NCI-H748 (cell line): ENCODE measurements around the gene KRT81.
"Not testable (repeated sequence)": the region's sequence is repeated elsewhere in the genome, so short reads cannot be mapped to it uniquely, and the experiment has no call there.

Experiments used
- DNase-seq: peaks from one replicate; lab custom pipeline; 2025; ENCODE audit not compliant: unreplicated experiment; lab: John Stamatoyannopoulos, UW

The KRT81 gene

DNA sequence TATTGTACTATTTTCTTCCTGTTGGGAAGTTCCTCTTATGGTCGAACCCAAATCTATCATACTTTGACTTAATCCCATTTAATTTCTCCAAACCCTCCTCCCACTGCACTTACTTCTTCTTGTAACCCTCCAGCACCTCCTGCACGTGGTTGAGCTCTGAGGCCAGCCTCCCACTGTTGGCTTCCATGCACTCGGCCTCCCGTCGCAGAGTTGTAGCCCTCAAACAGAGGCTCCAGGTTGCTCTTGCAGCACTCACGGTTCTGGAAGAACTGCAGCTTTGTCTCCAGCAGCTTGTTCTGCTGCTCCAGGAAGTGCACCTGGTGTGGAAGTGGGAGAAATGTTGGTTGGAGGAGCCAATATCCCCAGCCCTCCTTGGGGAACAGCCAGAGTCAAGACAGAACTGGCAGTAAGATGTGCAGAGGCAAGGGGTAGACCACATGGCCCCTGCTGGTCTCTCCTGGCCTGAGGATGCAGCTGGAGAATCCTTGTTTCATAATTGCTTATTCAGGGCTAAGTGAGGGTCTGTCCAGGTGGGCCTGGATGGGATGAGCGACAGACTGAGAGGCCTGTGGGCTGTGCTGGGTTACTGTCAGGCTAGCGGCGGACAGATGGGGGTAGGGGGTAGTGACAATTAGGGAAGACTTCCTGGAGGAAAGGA, 35.3 kb downstream of the KRT81 start:
- DNase-seq = no peak

DNA sequence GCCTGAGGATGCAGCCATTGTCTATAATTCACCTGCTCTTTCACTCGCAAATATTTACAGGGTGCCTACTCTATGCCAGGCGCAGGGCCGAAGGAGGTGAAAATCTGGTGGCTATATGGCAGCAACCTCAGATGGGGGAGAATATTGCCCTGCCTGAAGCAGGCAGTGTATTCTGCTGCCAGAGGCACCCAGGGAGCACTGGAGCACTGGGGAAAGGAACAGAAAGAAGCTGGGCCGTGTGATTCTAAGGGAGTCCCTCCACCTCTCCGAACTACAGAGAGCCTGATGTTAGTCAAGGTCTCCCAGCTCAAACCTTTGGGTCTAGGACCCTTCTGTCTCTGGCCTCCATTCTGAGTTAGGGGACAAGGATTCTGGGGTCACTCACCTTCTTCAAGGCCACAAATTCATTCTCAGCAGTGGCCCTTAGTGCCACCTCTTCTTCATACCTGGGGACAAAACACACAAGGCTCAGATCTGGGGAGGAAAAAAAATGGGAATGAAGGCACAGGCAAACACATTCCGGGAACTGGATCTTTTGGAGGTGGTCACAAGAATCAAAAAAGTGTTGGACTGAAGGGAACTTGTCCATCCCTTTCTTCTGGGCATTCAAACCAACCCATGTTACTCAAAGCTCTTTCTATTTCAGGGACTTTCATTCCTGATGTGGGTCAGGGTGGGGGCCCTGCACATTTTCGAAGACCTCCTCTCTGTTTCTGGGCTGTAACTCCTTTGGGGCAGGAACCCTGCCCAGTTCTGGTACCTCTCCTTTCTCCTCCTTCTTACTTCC, 36.2 kb downstream of the KRT81 start:
- no peak for DNase-seq

DNA sequence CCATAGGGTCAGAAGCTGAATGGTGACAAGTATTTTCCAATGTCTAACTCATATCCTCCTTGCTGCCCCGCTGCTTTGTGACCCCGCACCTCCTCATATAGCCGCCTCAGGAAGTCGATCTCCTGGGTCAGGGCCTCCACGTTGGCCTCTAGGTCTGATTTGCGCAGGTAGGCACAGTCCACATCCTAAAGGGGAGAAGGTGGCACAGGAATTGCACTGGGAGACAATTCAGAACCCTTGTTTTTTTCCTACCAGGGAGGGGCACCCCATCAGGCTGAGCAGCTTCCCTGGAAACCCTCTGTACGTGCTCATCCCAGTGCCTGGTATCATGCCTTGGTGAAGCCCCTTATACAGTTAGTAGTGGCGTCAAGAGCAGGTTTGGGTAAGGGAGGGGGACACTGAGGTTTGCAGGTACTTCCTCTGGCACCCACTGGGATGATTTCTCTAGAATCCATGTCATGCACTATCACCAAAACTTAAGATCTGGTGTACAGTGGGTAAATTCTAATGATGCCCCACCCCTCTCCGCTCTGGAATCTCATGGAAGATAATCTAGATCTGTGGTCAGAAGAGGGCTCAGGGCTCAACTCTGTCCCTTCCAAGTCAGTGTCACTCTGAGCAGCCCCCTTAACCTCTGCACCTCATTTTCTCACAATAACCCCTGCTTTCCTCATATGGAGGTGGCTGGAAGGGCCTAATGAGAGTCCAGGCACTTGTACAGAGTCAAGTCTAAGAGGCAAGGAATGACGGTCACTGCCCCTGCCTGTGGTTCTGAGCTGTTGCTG, 37.0 kb downstream of the KRT81 start:
- DNase-seq = no peak

DNA sequence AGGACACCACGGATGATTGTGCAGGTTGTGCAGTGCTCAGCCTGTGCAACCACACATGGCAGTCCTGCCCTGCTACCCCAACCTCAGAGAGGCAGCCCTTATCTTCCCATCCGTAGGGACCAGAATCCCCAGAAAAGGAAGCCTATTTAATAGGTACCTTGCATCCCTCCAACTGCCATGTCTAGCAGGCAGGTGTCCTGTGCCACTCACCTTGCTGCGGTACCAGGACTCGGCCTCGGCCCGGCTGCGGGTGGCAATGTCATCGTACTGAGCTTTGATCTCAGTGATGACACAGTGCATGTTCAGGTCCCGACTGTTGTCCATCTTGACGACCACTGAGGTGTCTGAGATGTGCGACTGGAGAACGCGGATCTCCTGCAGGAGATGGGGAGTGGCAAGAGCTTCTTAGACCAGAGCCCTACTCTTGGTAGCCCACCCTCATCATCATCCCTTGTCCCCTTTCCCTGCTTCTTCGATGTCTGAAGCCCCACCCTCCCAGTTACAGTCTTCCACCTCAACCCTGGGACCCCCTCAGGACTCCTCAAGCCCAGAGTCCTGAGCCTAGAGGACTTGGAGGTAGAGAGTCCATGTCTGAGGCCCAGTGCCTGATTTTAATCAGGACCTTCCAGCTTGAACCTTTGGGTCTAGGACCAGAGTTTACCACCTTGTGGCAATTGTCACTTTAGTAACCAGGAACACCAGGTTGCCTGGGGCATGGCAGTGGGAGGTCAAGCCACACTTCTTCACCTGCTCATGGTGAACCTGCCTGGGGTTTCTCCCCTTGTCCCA, 37.7 kb downstream of the KRT81 start:
- no peak for DNase-seq

DNA sequence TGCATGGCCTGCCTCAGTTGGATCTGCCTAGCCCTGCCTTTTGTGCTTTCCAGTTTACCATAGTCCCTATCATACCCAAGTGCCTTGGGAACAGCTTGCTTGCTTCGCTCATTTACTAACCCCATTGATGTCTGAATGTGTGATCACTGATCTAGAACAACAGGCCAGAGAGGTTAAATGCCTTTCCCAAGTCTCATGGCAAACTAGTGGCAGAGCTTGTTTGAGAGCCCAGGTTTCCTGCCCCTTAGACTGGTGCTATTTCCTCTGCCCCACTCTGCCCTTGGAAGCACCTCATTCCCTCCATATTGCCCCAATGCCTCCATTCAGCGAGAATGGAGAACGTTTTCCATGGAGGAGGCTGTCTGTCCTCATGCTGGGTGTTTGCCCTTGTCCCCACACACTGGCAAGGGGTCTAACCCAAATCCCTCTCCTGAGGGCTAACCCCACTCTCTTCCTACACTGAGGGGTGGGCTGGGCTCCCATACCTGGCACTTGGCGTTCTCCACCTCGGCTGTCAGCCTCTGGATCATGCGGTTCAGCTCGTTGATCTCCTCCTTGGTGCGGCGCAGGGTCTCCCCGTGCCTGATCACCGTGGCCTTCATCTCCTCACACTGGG, 38.5 kb downstream of the KRT81 start:
- DNase-seq = no peak

DNA sequence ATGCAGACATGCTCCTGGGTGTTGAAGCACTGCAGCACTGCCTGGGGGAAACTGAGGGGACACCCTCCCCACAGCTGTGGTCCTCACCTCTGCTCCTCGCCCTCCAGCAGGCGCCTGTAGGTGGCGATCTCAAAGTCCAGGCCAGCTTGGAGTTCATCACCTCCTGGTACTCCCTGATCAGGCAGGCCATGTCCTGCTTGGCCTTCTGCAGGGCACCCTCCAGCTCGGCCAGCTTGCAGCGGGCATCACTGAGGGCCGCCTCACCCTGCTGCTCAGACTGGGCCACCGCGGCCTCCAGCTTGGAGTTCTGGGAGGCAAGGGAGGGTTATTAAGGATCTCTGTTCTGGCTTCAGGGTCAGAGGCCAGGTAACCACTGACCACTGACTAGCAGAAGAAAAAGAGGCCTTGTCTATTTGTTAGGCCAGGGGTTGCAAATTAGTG, 39.1 kb downstream of the KRT81 start:
- DNase-seq = not testable (repeated sequence)

DNA sequence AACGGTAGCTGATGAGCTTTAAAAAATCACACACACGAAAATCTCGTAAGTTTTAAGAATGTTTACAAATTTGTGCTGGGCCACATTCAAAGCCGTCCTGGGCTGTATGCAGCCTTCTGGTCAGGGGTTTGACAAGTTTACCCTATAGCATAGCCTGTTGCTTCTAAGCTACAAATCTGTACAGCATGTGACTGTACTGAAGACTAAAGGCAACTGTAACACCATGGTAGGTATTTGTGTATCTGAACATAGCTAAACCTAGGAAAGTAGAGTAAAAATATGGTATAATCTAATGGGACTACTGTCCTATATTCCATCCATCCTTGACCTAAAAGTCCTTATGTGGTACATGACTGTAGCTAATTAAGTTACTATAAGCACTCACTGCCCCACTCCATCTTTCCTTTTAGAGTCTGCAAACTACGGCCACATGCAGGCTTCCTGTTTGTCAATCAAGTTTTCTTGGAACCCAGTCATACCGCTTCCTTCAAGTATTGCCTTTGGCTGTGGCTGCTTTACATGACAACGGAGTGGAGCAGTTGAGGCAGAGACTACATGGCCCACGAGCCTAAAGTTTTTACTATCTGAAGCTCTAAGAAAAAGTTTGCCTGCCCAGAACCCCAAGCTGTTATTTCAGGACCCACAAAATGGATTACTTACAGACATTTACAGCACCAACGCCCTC, 39.8 kb downstream of the KRT81 start:
- no peak for DNase-seq

DNA sequence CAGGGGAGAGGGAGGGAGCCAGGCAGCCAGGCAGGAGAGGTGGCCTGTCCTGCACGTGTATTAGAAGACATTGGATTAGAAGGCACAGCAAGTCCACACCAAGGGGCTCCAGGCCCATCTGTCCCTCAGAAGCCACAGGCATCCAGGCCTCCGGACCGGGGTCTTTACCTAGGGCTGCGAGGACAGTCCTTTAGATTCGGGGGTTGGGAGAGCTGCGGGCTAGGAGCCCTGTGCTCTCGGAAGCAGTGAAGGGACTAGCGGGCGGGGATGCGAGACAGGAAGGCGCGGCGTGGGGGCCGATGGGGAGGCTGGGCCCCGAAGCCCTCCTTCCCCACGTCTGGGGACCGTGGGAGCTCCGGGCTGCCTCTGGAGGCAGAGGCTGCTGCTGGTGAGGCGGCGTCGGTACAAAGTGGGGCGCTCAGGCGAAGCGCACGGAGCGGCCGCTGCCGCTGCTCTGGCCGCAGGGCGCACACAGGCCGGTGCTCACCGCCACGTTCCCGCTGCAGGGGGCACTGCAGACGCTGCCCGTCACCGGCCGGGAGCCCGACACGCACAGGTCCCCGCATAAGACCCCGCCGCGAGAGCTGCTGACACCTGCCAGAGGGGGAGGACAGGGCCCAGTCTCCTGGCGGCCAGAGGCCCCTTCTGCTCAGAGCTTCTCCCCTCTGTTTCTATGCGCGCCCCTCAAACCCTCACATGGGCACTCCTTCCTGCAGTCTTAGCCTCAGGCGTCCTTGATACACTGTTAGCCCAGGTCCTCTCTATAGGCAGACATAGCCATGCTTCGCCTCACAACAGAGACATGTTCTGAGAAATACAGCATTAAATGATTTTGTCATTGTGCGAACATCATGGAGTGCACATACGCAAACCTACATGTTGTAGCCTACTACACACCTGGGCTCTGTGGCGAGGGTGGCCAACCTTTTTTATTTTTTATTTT, 41.0 kb downstream of the KRT81 start:
- DNase-seq = no peak

DNA sequence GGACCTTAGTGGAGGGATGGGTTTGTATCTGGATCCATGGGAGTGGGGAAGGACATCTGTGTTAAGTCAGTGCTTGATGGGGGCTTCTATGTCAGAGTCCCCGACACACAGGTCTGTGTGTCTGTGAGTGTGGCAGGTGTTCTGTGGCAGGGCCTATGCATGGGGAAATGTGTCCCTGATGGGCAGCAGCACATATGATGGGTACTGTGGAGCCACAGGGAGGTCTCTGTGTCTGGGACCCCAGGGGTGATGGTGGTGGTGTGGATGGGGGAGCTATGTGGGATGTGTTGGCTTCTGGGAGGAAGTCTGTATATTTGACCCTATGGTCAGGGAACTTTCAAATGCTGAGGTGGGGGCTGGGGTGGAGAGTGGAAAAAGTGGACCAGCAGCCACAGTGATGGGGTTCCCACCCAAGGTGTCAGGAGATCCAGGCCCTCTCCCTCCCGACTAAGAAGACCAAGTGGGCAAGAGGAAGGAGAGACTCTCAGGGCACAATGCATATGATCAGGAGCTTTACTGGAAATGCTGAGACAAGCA, 41.8 kb downstream of the KRT81 start:
- no peak for DNase-seq

DNA sequence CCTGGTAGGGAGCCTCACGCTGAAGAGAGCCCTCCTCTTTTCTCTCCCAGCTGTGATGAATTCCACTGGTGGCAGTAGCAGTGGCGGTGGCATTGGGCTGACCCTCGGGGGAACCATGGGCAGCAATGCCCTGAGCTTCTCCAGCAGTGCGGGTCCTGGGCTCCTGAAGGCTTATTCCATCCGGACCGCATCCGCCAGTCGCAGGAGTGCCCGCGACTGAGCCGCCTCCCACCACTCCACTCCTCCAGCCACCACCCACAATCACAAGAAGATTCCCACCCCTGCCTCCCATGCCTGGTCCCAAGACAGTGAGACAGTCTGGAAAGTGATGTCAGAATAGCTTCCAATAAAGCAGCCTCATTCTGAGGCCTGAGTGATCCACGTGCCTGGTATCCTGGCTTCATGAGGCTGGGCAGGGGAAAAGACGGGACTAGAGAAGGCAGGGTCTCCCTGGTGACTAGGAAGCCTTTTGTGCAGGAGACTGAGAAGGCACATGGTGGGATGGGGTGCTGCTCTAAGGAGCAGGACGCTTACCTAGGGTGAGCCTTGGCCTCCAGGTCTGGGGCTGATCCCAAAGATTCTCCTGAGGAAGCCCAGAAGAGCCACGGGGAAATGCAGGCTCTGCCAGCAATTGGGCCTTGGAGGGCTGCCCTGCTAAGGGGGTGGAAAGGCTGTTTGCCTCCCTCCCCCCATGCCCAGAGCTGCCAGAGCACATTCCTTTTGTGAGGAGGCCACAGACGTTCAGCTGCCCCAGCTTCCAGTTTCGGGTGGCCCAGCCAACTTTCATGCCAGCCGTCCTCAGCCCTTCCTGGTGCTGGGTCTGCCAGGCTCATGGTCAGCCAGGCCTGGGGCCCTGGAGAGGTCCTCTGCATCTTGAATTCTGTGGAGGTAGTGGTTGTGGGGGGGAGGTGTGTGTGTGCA, 42.5 kb downstream of the KRT81 start:
- DNase-seq = no peak

DNA sequence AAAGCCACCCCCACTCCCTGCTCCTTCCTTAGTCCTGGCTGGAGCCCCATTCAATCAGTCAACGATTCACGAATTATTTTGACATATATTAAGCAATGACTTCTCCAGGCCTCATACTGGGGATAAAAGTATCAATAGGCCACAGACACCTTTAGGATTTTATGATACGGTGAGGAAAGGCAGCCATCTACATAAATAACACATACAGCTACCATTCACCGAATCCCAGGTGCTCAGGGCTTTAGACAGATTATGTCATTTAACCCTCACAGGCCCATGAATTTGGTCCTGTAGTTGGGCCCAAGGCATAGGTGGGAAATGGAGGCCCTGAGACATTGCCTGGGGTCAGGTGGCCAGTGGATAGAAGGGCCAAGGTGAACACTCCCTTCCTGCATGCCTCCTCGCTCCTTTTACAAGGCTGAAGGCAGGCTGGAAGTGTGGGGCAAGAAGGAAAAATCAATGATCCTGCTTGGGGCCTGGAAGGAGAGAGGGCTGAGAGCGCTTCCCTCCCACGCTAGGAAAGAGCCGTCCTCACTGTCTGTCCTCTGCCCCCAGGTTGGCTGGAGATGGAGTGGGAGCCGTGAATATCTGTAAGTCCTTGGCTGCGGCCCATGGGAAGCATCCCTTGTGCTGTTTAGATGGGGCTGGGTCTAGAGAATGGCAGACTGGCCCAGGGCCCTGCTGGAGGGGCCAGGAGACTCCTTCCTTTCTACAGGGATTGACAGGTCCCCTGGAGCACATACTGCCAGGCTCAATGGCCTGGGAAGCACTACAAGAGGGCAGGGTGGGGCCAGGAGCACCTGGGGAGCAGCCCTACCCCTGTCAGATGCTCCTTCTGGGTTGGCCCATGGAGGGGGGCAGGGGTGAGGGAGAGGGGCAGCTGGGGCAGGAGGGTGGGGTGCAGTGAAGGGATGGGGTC, 43.5 kb downstream of the KRT81 start:
- DNase-seq = no peak

DNA sequence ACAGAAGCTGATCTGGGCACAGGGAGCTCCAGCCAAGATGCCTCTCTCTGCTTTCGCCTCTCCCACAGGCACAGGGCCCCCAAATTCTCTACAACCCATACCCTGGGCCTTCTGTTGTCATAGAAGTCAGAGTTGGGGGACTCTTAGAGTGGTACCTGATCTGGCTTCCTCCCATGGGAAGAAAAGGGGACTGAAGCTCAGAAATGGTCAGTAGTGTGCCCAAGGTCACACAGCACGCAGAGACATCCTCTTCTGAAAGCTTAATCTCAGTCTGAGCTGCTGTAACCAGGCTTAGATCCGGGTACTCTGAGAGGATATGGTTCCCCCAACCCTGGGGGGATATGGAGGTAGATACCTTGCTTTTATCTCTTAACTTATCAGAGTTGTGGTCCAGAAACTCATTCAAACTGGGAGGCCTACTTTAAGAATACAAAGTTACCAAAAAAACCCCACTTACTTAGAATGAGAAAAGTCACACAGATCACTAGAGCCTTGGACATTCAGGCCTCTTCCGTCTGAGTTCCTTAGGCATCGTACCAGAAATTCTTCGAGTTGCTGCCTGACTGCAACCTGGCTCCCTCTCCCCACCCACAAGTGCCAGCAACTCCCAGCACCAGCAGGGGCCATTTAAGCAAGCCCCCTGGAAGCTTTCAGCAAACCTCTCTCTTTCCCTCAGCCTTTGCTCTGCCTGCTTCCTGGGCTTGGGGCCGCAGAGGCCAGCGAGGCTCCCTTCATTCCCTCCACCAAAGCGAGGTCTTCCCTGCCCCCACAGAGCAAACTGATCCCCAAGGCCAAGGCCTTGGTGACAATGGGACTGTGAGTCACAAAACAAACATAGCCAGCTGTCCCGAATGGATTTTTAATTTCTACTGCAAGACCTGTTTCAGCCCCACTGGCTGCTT, 44.4 kb downstream of the KRT81 start:
- DNase-seq = peak; percentile 81

DNA sequence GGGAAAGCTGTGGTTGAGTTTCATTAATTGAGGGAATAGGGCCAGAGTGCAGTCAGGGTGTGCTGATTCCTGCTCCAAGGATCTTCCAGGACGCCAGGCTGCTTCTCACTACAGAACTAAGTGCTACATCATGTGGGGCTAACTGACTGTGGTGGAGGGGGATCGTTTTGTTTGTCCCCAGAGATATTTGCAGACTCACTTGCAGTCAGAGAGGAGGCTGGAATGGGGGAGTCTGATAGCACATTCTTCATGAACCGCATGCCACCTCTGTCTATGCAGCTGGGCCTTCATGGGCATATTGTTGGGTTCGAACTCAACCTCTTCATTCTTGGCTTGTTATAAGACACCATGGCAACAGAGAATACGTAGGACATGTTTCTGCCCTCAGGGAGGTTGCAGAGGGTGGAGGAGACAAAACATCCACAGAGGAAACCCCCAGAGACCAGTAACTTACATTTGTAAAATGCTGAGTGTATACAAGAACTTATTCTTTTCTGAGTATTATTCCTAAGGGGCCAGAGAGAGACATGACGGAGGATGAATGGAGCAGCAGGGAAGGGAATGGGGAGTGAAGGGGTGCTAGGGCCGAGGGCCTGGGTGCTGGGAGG, 45.3 kb downstream of the KRT81 start:
- no peak for DNase-seq

DNA sequence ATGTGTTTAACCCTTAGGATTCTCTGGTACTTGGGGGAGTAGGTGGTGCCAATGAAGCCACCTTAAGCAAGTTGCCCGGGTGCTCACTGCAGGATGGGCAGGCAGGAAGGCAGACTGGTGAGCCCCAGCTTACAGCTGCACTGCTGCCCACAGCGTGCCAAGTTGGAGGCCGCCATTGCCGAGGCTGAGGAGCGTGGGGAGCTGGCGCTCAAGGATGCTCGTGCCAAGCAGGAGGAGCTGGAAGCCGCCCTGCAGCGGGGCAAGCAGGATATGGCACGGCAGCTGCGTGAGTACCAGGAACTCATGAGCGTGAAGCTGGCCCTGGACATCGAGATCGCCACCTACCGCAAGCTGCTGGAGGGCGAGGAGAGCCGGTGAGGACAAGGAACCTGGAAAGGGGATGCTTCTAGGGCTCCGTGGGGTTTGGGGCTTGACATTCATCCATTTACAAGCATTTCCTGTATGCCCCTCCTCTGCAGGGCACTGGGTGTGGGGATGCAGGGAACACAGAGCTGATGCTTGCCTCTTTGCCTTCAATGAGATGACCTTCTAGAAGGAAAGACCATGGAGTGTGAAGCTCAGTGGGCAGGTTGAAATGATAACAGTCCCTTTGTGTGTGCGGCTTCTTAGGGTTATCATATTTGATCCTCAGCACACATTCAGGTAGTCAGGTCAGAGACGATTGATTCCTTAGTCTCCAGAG, 45.9 kb downstream of the KRT81 start:
- no peak for DNase-seq

DNA sequence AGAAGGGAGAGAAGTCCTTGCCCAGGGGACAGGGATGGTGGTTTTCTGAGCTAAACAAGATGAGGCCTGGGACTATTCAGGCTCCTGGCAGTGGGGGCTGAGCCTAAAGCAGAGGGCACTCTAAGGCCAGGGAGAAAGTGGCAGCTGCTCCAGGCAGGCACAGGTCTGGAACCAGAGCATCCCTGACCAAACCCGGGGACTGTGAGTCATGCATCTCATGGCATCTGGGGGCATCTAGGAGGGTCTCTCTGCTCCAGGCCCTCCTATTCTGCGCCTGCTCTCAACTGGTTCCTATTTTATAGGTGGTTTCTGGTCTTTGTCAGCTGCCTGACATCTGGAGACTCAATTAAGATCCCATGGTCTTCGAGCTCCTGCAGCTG, 46.7 kb downstream of the KRT81 start:
- no peak for DNase-seq
